SK-N-SH (cell line): ENCODE results near the gene COPZ1. TPM values are rescaled to one million over a fixed set of nuclear protein-coding genes. Genes with fewer than 3 reads are reported as not detected.

ENCODE experiments used
- CTCF ChIA-PET: fragments of 300-600, 350-600 bp; formaldehyde crosslinking; extraction: SDS; loops from one replicate; lab custom pipeline; 2021; lab: Yijun Ruan, JAX
- POLR2A ChIA-PET: fragments of 350-600 bp; sonication (Branson Sonifier 250); formaldehyde crosslinking; extraction: SDS; loops from one replicate; lab custom pipeline; 2020; ENCODE audit warnings: antibody characterized with exemption, inconsistent platforms; lab: Yijun Ruan, JAX
- DNase-seq: peaks from one replicate; pipeline ENCODE4 v3.0.0; 2012
- H2AFZ ChIP-seq: fragments of 200-600 bp; sonication (generic); 2 replicates; pipeline ENCODE4 v1.8.1; 2016; ENCODE audit warnings: antibody characterized with exemption, mild to moderate bottlenecking, low read depth
- H3F3A ChIP-seq: fragments of 200-600 bp; sonication (generic); replicated peaks from 2 replicates; pipeline ENCODE3; 2016; ENCODE audit warnings: antibody characterized with exemption, mild to moderate bottlenecking; ENCODE audit not compliant: insufficient read depth
- H3K27ac ChIP-seq, 2 experiments: fragments of 200-500 bp in 1 of 2; fragments of 200-600 bp in 1 of 2; sonication (Bioruptor generic) in 1 of 2; sonication (generic), shearing (Covaris generic) in 1 of 2; 2 replicates each; pipeline versions ENCODE4 v1.5.1 to v1.6.1; 2014 to 2016; ENCODE audit warnings: low read depth in 2 of 2, inconsistent platforms in 1 of 2, low read length in 1 of 2, mild to moderate bottlenecking in 1 of 2, mixed read lengths in 1 of 2
- H3K27me3 ChIP-seq: fragments of 200-600 bp; sonication (generic), shearing (Covaris generic); 2 replicates; pipeline ENCODE4 v1.6.1; 2016; ENCODE audit warnings: mixed run types; ENCODE audit not compliant: insufficient read depth
- H3K36me3 ChIP-seq, 2 experiments: fragments of 200-500 bp in 1 of 2; fragments of 200-600 bp in 1 of 2; sonication (Bioruptor generic) in 1 of 2; sonication (generic) in 1 of 2; replicated peaks in 1 of 2; 2 replicates each; pipeline versions ENCODE3 to v1.5.1; 2014 to 2016; ENCODE audit warnings: low read length in 1 of 2, mild to moderate bottlenecking in 1 of 2; ENCODE audit not compliant: insufficient read depth in 2 of 2, control insufficient read depth in 1 of 2
- H3K4me1 ChIP-seq, 2 experiments: fragments of 200-500 bp in 1 of 2; fragments of 200-600 bp in 1 of 2; sonication (Bioruptor generic) in 1 of 2; sonication (generic), shearing (Covaris generic) in 1 of 2; 2 replicates each; pipeline versions ENCODE4 v1.5.1 to v1.6.1; 2014 to 2016; ENCODE audit warnings: low read depth in 1 of 2, low read length in 1 of 2, mixed run types in 1 of 2; ENCODE audit not compliant: insufficient read depth in 2 of 2, control insufficient read depth in 1 of 2
- H3K4me2 ChIP-seq: fragments of 200-600 bp; sonication (generic), shearing (Covaris generic); 2 replicates; pipeline ENCODE4 v1.6.1; 2017; ENCODE audit warnings: mixed run types
- H3K4me3 ChIP-seq, 2 experiments: fragments of 200-500 bp in 1 of 2; fragments of 200-600 bp in 1 of 2; sonication (Bioruptor generic) in 1 of 2; sonication (generic), shearing (Covaris generic) in 1 of 2; 2 replicates each; pipeline versions ENCODE4 v1.5.1 to v1.8.1; 2014 to 2016; ENCODE audit warnings: low read depth in 2 of 2, inconsistent platforms in 1 of 2, low read length in 1 of 2, mild to moderate bottlenecking in 1 of 2, mixed read lengths in 1 of 2, moderate library complexity in 1 of 2
- H3K79me2 ChIP-seq: fragments of 200-600 bp; sonication (generic); 2 replicates; pipeline ENCODE4 v1.8.1; 2017; ENCODE audit warnings: mild to moderate bottlenecking; ENCODE audit not compliant: insufficient read depth
- H3K9ac ChIP-seq: fragments of 200-600 bp; sonication (generic); 2 replicates; pipeline ENCODE4 v1.6.1; 2017; ENCODE audit warnings: mixed run types
- H3K9me2 ChIP-seq: fragments of 200-600 bp; sonication (generic); 2 replicates; pipeline ENCODE4 v1.6.1; 2017; ENCODE audit warnings: mixed run types
- H3K9me3 ChIP-seq: fragments of 200-600 bp; sonication (generic); 2 replicates; pipeline ENCODE4 v1.6.1; 2017; ENCODE audit warnings: mixed run types, mild to moderate bottlenecking, moderate library complexity
- H4K20me1 ChIP-seq: fragments of 200-600 bp; sonication (generic); 2 replicates; pipeline ENCODE4 v1.6.1; 2017; ENCODE audit warnings: mild to moderate bottlenecking, mixed run types; ENCODE audit not compliant: insufficient read depth
- CHD2 ChIP-seq: fragments of 150-350 bp; IDR thresholded peaks from 2 replicates; pipeline ENCODE4 v1.6.1; 2018; ENCODE audit warnings: low read length; ENCODE audit not compliant: partially characterized antibody
- CTCF ChIP-seq: fragments of 200-600 bp; sonication (generic); IDR thresholded peaks from 2 replicates; pipeline ENCODE4 v1.6.1; 2017; ENCODE audit warnings: antibody characterized with exemption, mild to moderate bottlenecking, moderate library complexity
- ELF1 ChIP-seq: IDR thresholded peaks from 2 replicates; pipeline ENCODE4 v1.4.0; 2012
- EP300 ChIP-seq, 2 experiments: IDR thresholded peaks; 2 replicates each; pipeline versions ENCODE4 v1.4.0 to v1.6.1; 2012; ENCODE audit warnings: borderline replicate concordance in 1 of 2, low read depth in 1 of 2, low read length in 1 of 2
- EZH2phosphoT487 ChIP-seq: fragments of 200-600 bp; sonication (generic); IDR thresholded peaks from 2 replicates; pipeline ENCODE4 v1.6.1; 2017; ENCODE audit warnings: low read depth, mixed run types, mild to moderate bottlenecking, antibody characterized with exemption, moderate library complexity, borderline replicate concordance
- FOSL2 ChIP-seq: IDR thresholded peaks from 2 replicates; pipeline ENCODE4 v1.4.0; 2012; ENCODE audit warnings: low read depth, mild to moderate bottlenecking, moderate library complexity, borderline replicate concordance
- FOXJ3 ChIP-seq: sonication (generic); formaldehyde crosslinking; IDR thresholded peaks from 2 replicates; pipeline ENCODE4 v1.5.1; 2020; ENCODE audit warnings: mild to moderate bottlenecking, missing genetic modification reagents
- IRF3 ChIP-seq: fragments of 150-350 bp; IDR thresholded peaks from 2 replicates; pipeline ENCODE4 v1.6.1; 2016; ENCODE audit warnings: mild to moderate bottlenecking, low read depth, low read length
- MAX ChIP-seq: IDR thresholded peaks from 2 replicates; pipeline ENCODE4 v1.4.0; 2012; ENCODE audit warnings: low read depth
- MEF2A ChIP-seq: IDR thresholded peaks from 2 replicates; pipeline ENCODE4 v1.4.0; 2012; ENCODE audit warnings: low read depth, borderline replicate concordance
- NFIC ChIP-seq: IDR thresholded peaks from 2 replicates; pipeline ENCODE4 v1.4.0; 2012; ENCODE audit warnings: borderline replicate concordance
- NRF1 ChIP-seq: IDR thresholded peaks from 2 replicates; pipeline ENCODE4 v1.6.1; 2012; ENCODE audit warnings: low read depth, mild to moderate bottlenecking, low read length
- PBX3 ChIP-seq: IDR thresholded peaks from 2 replicates; pipeline ENCODE4; 2012
- RAD21 ChIP-seq: IDR thresholded peaks from 2 replicates; pipeline ENCODE4 v1.6.1; 2012; ENCODE audit warnings: mild to moderate bottlenecking, low read length
- RCOR1 ChIP-seq: fragments of 150-350 bp; IDR thresholded peaks from 2 replicates; pipeline ENCODE4 v1.6.1; 2017; ENCODE audit warnings: antibody characterized with exemption, low read length
- RXRA ChIP-seq: IDR thresholded peaks from 2 replicates; pipeline ENCODE4 v1.4.0; 2012; ENCODE audit warnings: low read depth, mild to moderate bottlenecking, borderline replicate concordance
- TCF12 ChIP-seq: IDR thresholded peaks from 2 replicates; pipeline ENCODE4 v1.4.0; 2012
- USF1 ChIP-seq: IDR thresholded peaks from 2 replicates; pipeline ENCODE4 v1.4.0; 2012; ENCODE audit warnings: low read depth, borderline replicate concordance
- USF2 ChIP-seq: fragments of 150-350 bp; IDR thresholded peaks from 2 replicates; pipeline ENCODE4 v1.6.1; 2017; ENCODE audit warnings: antibody characterized with exemption, low read length, low read depth, borderline replicate concordance
- YY1 ChIP-seq: IDR thresholded peaks from 2 replicates; pipeline ENCODE4 v1.4.0; 2012; ENCODE audit warnings: low read depth, mild to moderate bottlenecking
- WGBS: methylation state at CpG from one replicate; pipeline ENCODE4 v1.1.6; 2017; ENCODE audit warnings: low lambda C conversion rate; 5-methylcytosine and 5-hydroxymethylcytosine counted together
- polyA plus RNA-seq, 3 experiments: library from polyadenylated mRNA; depleted of rRNA; stranded (reverse); fragments of >200 nt; gene quantifications; 2 replicates each; pipeline ENCODE4 v1.2.3, GENCODE V29; 2012

The COPZ1 gene
- polyA plus RNA-seq, 1 of the 3 experiments (the other 2 are of a cell fraction) = 111 TPM

- TF ChIP-seq EP300 (IDR thresholded peaks at IDR 0.05; ENCODE audit: borderline replicate concordance in 1 of 2, low read depth in 1 of 2, low read length in 1 of 2) (0 out of 4 replicates have a peak, but pooled peaks of 1 of the 2 experiments have one; percentile 35), CTCF (peak; percentile 84), FOSL2 (no peak), IRF3 (peak; percentile 93), TCF12 (0 out of 2 replicates have a peak, but pooled peaks have one; percentile 11), MEF2A (no peak), NRF1 (no peak), MAX (peak; percentile 7; the same call in 1 of the 2 replicates), RCOR1 (no peak)
Measured at GRCh38 chr12:54324617-54325441, at the start of gene COPZ1 (continued).

GRCh38 chr12:54276368-54276767 lies 48.6 kb upstream of the COPZ1 start:
- no peaks in the 10 kb centered on the region for H3K27me3 ChIP-seq
- DNase-seq = no peak
- H2AFZ ChIP-seq = no peak overlapping the region
- WGBS = 97% methylated on average over 3 of the region's 3 CpGs
- no peak overlapping the region for H3K9ac ChIP-seq
- H3K4me1 ChIP-seq = peaks cover 6% of the 10 kb centered on the region in 2 experiments; a peak in 3 of 4 replicates
- no peaks in the 10 kb centered on the region for H3K9me3 ChIP-seq
- no peak overlapping the region for H3K4me3 ChIP-seq
- H3F3A ChIP-seq = peaks cover 25% of the 10 kb centered on the region
- H3K36me3 ChIP-seq = peaks cover 15 to 25% of the 10 kb centered on the region in 2 experiments
- peaks cover 87% of the 10 kb centered on the region for H3K79me2 ChIP-seq
- H4K20me1 ChIP-seq = peaks cover 3% of the 10 kb centered on the region
- H3K9me2 ChIP-seq = no peaks in the 10 kb centered on the region
- ChIA-PET CTCF (interaction anchor here (0.8 to 2.4 kb wide), 4 partner anchors 12 to 84 kb away, joined by 3 to 9 read pairs (median 4); no protein-coding TSS in a partner anchor), POLR2A (interaction anchor here (0.6 kb wide), 1 partner anchor 17 kb away, joined by 3 read pairs; no protein-coding TSS in a partner anchor)
- H3K27ac ChIP-seq = 0 out of 4 replicates have a peak overlapping the region, but pooled peaks of 1 of the 2 experiments have one; percentile 93
- H3K4me2 ChIP-seq = no peak overlapping the region
- TF ChIP-seq FOXJ3 (CRISPR knock-in tag) (no peak), EZH2phosphoT487 (no peak), PBX3 (no peak), USF2 (no peak), CHD2 (no peak), RAD21 (no peak), YY1 (no peak), USF1 (no peak), ELF1 (no peak), NFIC (no peak), IRF3 (no peak), RXRA (no peak)
